Esophagus (tissue), 2 donors: ENCODE measurements around the gene FGFRL1. TPM values are rescaled to one million over a fixed set of nuclear protein-coding genes. Genes with fewer than 3 reads are reported as not detected.
"Not testable (repeated sequence)": the region's sequence is repeated elsewhere in the genome, so short reads cannot be mapped to it uniquely, and the experiment has no call there.

ENCODE experiments used
- H3K27ac ChIP-seq, 2 donors: one replicate each; pipeline ENCODE4 v1.5.1; 2013; ENCODE audit warnings: low read depth in 2 of 2, mild to moderate bottlenecking in 2 of 2, inconsistent platforms in 1 of 2, low read length in 1 of 2, moderate library complexity in 1 of 2
- H3K27me3 ChIP-seq, 2 donors: one replicate each; pipeline ENCODE4 v1.6.1; 2013; ENCODE audit warnings: low read length in 2 of 2, control low read depth in 1 of 2, mild to moderate bottlenecking in 1 of 2; ENCODE audit not compliant: insufficient read depth in 2 of 2, control insufficient read depth in 1 of 2
- H3K36me3 ChIP-seq, 2 donors: one replicate each; pipeline ENCODE4 v1.6.1; 2013; ENCODE audit warnings: low read length in 1 of 2; ENCODE audit not compliant: control insufficient read depth in 2 of 2, insufficient read depth in 2 of 2
- H3K4me1 ChIP-seq, 2 donors: one replicate each; pipeline ENCODE4 v1.6.1; 2013; ENCODE audit warnings: low read length in 1 of 2; ENCODE audit not compliant: control insufficient read depth in 2 of 2, insufficient read depth in 2 of 2
- H3K4me3 ChIP-seq, 2 donors: one replicate each; pipeline ENCODE4 v1.5.1; 2013; ENCODE audit warnings: low read length in 2 of 2, mild to moderate bottlenecking in 2 of 2, low read depth in 1 of 2, moderate library complexity in 1 of 2
- H3K9me3 ChIP-seq, 2 donors: one replicate each; pipeline ENCODE4 v1.6.1; 2013; ENCODE audit warnings: mild to moderate bottlenecking in 2 of 2, low read depth in 1 of 2, low read length in 1 of 2, moderate library complexity in 1 of 2; ENCODE audit not compliant: control insufficient read depth in 2 of 2, insufficient read depth in 1 of 2
- WGBS, 2 donors: extraction: QIAGEN DNeasy Blood & Tissue Kit; methylation state at CpG; one replicate each; pipeline ENCODE4 v1.1.7; 2013; 5-methylcytosine and 5-hydroxymethylcytosine counted together
- polyA plus RNA-seq, 2 donors: library from polyadenylated mRNA; stranded (reverse); fragments of 200-250 nt; gene quantifications; one replicate each; pipeline ENCODE4 v1.2.3, GENCODE V29; 2013
- donor health status: healthy with polysubstance abuse.
- donor health status: Bipolar disorder and iron deficiency.

Gene FGFRL1
- polyA plus RNA-seq, 2 donors = 2.3 to 3.4 TPM

DNA sequence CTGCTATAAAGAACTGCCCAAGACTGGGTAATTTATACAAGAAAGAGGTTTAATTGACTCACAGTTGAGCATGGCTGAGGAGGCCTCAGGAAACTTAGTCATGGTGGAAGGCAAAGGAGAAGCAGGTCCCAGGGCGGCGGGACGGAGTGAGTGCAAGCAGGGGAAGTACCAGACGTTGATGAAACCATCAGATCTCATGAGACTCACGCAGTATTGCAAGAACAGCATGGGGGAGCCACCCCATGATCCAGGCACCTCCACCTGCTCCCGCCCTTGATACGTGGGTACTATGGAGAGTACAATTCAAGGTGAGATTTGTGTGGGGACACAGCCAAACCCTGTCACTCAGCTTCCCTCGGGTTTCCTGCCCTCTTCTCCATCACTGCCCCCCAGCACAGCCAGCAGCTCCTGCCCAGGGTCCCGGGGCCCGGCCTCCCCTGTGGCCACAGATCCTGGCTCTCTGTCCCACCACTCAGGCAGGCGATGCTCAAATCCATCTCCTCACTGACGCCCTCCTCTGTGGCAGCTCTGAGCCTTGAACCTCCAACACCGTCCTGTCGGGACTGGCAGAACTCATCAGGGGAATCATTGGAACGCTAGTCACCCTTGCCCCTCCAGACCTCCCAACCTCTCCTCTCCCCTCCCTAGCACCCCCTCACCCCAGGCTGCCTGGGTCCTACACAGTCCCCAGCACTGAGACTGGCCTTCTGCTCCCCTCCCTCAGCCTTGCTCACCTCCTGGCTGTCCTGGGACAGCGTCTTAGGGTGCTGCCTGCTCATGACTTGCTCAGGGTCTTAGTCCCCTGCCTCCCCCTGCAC, 37.6 kb downstream of the FGFRL1 start:
- Histone ChIP-seq H3K27me3 (no peaks in the 10 kb centered on the region), H3K9me3 (peaks cover 3 to 9% of the 10 kb centered on the region in 2 donors), H3K4me1 (peaks cover 2 to 12% of the 10 kb centered on the region in 2 donors), H3K4me3 (no peak overlapping the region), H3K27ac (no peak overlapping the region), H3K36me3 (no peaks in the 10 kb centered on the region)
- 84 to 87% methylated on average over 16 of the region's 16 CpGs for WGBS, 2 donors

DNA sequence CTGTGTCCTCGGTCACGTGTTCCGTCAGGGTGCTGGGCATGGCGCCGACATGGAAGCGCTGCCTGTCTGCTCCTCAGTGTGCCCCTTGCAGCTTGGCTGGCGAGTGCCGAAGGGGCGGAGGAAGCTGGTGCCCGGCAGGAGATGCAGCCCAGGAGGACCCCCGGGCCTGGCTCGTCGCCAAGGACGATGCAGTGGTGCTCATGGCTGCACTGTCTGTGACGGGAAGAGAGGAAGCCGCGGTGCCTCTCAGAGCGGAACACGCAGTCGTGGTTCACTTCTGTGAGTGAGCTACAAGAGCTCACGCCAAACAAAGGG, 38.1 kb downstream of the FGFRL1 start:
- Histone ChIP-seq H3K4me1 (peaks cover 2 to 12% of the 10 kb centered on the region in 2 donors), H3K27me3 (no peaks in the 10 kb centered on the region), H3K36me3 (no peaks in the 10 kb centered on the region), H3K9me3 (peaks cover 3 to 9% of the 10 kb centered on the region in 2 donors), H3K4me3 (no peak overlapping the region), H3K27ac (no peak overlapping the region)
- 80 to 83% methylated on average over 21 of the region's 21 CpGs for WGBS, 2 donors

DNA sequence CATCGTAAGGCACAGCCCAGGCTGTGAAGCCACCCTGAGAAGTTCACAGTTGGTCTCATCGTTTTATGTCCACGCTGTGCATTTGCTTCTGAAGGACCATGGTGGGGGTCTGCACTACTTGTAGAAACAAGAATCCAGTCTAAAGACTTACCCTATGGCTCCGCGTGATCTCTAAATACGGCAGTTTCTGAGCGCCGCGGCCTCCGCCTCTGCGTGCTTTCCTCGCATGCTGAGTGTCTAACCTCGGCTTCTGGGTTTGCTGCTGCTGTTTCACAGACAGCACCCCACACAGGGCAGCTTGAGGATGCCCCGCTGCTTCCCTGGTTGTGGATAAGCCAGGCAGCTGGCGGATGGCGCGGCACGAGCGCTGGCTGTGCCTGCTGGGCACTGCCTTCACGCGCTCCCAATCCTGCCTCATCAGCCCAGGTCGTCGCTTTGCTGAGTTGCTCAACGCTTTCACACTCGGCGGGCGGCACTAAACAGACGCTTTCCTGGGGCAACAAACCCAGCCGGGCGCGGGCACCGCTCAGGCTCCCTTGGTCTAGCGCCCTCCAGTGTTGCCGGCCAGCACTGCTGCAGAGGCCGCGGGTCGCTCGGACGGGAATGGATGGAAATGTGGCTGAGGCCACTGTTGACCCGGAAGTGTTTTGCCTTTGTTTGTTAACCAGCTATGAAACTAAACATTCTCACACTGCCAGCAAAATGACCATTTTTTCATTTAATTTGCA, 39.2 kb downstream of the FGFRL1 start:
- Histone ChIP-seq H3K4me1 (peaks cover 2 to 16% of the 10 kb centered on the region in 2 donors), H3K4me3 (no peak overlapping the region), H3K36me3 (no peaks in the 10 kb centered on the region), H3K9me3 (peaks cover 3 to 9% of the 10 kb centered on the region in 2 donors), H3K27me3 (no peaks in the 10 kb centered on the region), H3K27ac (no peak overlapping the region)
- WGBS, 2 donors = 68 to 73% methylated on average over 40 of the region's 40 CpGs

DNA sequence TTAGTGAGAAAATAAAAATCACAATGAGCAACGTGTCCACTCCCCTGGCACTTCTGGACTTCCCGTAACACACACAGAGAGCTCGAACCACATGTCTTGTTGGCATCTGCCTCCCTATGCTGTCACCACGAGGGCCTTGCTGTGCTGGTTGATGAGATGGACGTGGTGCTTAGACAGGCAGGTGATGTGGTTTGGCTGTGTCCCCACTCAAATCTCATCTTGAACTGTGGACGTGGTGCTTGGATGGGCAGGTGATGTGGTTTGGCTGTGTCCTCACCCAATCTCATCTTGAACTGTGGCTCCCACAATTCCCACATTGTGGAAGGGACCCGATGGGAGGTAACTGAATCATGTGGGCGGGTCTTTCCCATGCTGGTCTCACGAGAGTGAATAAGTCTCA, 40.0 kb downstream of the FGFRL1 start:
- H3K27me3 ChIP-seq = no peaks in the 10 kb centered on the region
- 71 to 75% methylated on average over 9 of the region's 9 CpGs for WGBS, 2 donors
- no peak overlapping the region for H3K27ac ChIP-seq
- no peaks in the 10 kb centered on the region for H3K36me3 ChIP-seq
- H3K4me3 ChIP-seq = no peak overlapping the region
- H3K9me3 ChIP-seq = peaks cover 5 to 9% of the 10 kb centered on the region in 2 donors
- H3K4me1 ChIP-seq = peaks cover 2 to 16% of the 10 kb centered on the region in 2 donors

DNA sequence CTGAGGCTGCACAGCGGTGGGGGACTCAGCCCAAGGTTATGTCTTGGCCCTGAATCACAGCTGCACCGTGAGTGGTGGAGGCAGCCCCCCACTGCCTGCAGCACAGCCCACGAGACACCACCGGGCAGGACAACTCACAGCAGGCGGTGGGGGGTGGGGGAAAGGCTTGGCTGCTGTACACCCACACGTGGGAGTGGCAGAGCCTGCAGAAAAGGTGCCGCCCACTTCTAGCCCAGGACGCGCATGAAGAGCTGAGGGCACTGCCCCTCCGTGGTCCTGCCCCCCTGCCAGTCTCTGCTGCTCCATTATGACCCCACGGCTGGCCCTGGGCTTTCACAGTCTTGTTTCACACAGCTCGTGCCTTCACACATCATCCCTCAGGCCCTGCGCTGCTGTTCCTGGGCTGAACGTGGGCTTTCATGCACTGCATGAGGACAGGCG, 40.8 kb downstream of the FGFRL1 start:
- peaks cover 2 to 6% of the 10 kb centered on the region in 2 donors for H3K9me3 ChIP-seq
- no peak overlapping the region for H3K4me3 ChIP-seq
- WGBS, 2 donors = 53 to 72% methylated on average over 15 of the region's 15 CpGs
- peaks cover 0 to 12% of the 10 kb centered on the region in 2 donors for H3K4me1 ChIP-seq
- H3K27ac ChIP-seq = no peak overlapping the region
- no peaks in the 10 kb centered on the region for H3K36me3 ChIP-seq
- H3K27me3 ChIP-seq = no peaks in the 10 kb centered on the region

DNA sequence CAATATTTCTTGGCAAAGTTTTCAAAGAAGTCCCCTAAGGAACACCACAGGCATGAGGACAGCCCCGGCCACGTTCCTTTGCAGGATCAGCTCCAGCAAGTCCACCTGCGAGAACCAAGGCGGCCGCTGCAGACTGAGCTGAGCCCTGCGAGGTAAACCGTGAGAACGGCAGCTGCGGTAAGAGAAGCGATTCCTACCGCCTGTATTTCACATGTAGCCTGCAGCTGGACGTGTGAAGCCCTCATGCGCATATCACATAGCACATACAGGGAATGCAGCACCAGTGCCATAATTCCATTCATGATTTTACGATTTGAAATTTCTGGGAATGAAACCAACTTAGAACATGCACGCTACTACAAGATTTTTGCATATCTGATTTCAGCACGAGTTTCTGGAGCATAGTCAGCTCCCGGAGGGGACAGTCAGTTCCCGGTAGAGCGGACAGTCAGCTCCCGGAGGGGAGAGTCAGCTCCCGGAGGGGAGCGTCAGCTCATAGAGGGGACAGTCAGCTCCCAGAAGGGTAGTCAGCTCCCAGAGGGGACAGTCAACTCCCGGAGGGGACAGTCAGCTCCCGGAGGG, 41.7 kb downstream of the FGFRL1 start:
- Histone ChIP-seq H3K9me3 (peaks cover 2 to 6% of the 10 kb centered on the region in 2 donors), H3K4me1 (peaks cover 0 to 9% of the 10 kb centered on the region in 2 donors), H3K36me3 (no peaks in the 10 kb centered on the region), H3K27ac (no peak overlapping the region), H3K4me3 (no peak overlapping the region), H3K27me3 (no peaks in the 10 kb centered on the region)
- 27 to 37% methylated on average over 24 of the region's 24 CpGs for WGBS, 2 donors

DNA sequence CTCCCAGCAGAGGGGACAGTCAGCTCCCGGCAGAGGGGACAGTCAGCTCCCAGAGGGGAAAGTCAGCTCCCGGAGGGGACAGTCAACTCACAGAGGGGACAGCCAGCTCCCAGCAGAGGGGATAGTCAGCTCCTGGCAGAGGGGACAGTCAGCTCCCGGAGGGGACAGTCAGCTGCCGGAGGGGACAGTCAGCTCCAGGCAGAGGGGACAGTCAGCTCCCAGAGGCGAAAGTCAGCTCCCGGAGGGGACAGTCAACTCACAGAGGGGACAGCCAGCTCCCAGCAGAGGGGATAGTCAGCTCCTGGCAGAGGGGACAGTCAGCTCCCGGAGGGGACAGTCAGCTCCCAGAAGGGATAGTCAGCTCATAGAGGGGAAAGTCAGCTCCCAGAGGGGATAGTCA, 42.5 kb downstream of the FGFRL1 start:
- H3K9me3 ChIP-seq, H3K27me3 ChIP-seq, H3K36me3 ChIP-seq, H3K4me1 ChIP-seq, H3K4me3 ChIP-seq, H3K27ac ChIP-seq: not testable (repeated sequence)
- 63 to 74% methylated on average over 6 to 7 of the region's 7 CpGs for WGBS, 2 donors

DNA sequence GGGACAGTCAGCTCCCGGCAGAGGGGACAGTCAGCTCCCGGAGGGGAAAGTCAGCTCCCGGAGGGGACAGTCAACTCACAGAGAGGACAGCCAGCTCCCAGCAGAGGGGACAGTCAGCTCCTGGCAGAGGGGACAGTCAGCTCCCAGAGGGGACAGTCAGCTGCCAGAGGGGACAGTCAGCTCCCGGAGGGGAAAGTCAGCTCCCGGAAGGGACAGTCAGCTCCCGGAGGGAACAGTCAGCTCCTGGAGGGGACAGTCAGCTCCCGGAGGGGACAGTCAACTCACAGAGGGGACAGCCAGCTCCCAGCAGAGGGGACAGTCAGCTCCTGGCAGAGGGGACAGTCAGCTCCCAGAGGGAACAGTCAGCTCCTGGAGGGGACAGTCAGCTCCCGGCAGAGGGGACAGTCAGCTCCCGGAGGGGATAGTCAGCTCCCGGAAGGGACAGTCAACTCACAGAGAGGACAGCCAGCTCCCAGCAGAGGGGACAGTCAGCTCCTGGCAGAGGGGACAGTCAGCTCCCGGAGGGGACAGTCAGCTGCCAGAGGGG, 43.3 kb downstream of the FGFRL1 start:
- not testable (repeated sequence) for H3K4me3 ChIP-seq, H3K9me3 ChIP-seq, H3K4me1 ChIP-seq, H3K27me3 ChIP-seq, H3K36me3 ChIP-seq, H3K27ac ChIP-seq
- WGBS, 2 donors = 45 to 50% methylated on average over 2 to 8 of the region's 11 CpGs

DNA sequence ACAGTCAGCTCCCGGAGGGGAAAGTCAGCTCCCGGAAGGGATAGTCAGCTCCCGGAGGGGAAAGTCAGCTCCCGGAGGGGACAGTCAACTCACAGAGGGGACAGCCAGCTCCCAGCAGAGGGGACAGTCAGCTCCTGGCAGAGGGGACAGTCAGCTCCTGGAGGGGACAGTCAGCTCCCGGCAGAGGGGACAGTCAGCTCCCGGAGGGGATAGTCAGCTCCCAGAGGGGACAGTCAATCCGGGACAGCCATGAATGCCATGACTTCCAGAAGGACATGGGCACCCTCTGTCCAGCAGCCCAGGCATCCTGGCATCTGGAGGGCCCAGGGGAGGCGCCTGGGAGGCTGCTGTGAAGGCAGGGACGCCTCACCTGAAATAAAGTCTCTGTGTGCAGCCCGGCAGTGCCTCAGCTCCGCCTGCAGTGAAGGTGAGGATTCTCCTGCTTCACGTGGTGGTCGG, 43.8 kb downstream of the FGFRL1 start:
- H3K36me3 ChIP-seq, H3K4me1 ChIP-seq, H3K9me3 ChIP-seq, H3K27me3 ChIP-seq, H3K4me3 ChIP-seq, H3K27ac ChIP-seq: not testable (repeated sequence)
- WGBS, 2 donors = 44 to 48% methylated on average over 13 of the region's 13 CpGs
